ENCODE results near the gene NEBL. TPM values are rescaled to one million over a fixed set of nuclear protein-coding genes. Genes with fewer than 3 reads are reported as not detected.

The NEBL gene
- total RNA-seq, 1 experiment from 2014 or later: 32.3 TPM

DNA sequence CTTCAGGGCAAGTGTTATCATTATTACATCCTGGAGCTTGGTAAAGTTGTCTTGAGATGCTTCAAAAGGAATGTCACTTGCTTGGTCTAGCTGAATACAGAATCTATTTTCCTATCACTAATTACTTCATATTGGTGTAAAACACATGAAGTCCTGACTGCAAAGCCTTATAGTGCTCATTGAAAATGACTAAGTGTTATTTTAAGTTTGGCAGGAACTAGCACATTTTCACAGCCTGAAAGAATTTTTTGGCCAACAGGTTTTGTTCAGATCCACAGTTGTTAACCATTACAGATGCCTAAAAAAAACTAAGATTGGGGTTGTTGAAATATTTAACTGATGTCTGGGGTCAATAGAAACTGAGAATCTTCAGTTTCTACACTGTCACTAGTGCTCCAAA is 149.3 kb downstream of the NEBL start:
- H3K36me3 ChIP-seq (ENCODE audit: control insufficient read depth, insufficient read depth, low read length): no peaks in the 10 kb centered on the region
- POLR2A ChIA-PET: no interaction called here
- CTCF ChIA-PET: no interaction called here
- no peaks in the 10 kb centered on the region for H3K9me3 ChIP-seq (ENCODE audit: control insufficient read depth, insufficient read depth, low read depth, low read length)
- DNase-seq (ENCODE audit: low read depth, low spot score): no peak
- no peak for ATAC-seq
- intact Hi-C loops (cut with micrococcal nuclease; ENCODE audit: unreplicated experiment): no loop called here
- no TSS peak for BruUV-seq (replicated peaks)
- H3K27me3 ChIP-seq (ENCODE audit: control insufficient read depth, insufficient read depth, low read length): no peaks in the 10 kb centered on the region; the same call in 1 of the 2 replicates
- H3K4me3 ChIP-seq (ENCODE audit: low read depth in 2 of 2, low read length in 2 of 2): no peak overlapping the region
- in situ Hi-C loops (cut with HindIII; ENCODE audit: low pct_unique_long_range_greater_than_20kb, low sequenced_read_pairs): no loop called here
- no peak overlapping the region for H3K27ac ChIP-seq (ENCODE audit: low read length)
- H3K4me1 ChIP-seq (ENCODE audit: control insufficient read depth, insufficient read depth, low read length): no peaks in the 10 kb centered on the region
- TF ChIP-seq SIN3A (IDR thresholded peaks at IDR 0.05; ENCODE audit: borderline replicate concordance, insufficient read depth, low read depth, low read length): no peak
- TF ChIP-seq, protein P1, sequence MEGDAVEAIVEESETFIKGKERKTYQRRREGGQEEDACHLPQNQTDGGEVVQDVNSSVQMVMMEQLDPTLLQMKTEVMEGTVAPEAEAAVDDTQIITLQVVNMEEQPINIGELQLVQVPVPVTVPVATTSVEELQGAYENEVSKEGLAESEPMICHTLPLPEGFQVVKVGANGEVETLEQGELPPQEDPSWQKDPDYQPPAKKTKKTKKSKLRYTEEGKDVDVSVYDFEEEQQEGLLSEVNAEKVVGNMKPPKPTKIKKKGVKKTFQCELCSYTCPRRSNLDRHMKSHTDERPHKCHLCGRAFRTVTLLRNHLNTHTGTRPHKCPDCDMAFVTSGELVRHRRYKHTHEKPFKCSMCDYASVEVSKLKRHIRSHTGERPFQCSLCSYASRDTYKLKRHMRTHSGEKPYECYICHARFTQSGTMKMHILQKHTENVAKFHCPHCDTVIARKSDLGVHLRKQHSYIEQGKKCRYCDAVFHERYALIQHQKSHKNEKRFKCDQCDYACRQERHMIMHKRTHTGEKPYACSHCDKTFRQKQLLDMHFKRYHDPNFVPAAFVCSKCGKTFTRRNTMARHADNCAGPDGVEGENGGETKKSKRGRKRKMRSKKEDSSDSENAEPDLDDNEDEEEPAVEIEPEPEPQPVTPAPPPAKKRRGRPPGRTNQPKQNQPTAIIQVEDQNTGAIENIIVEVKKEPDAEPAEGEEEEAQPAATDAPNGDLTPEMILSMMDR (IDR thresholded peaks at IDR 0.05): no peak
- TF ChIP-seq TCF7L2 (IDR thresholded peaks at IDR 0.05; ENCODE audit: low read depth, low read length): no peak
- TF ChIP-seq POLR2AphosphoS5 (IDR thresholded peaks at IDR 0.05; ENCODE audit: low read depth, low read length): no peak
- TF ChIP-seq, protein P2, sequence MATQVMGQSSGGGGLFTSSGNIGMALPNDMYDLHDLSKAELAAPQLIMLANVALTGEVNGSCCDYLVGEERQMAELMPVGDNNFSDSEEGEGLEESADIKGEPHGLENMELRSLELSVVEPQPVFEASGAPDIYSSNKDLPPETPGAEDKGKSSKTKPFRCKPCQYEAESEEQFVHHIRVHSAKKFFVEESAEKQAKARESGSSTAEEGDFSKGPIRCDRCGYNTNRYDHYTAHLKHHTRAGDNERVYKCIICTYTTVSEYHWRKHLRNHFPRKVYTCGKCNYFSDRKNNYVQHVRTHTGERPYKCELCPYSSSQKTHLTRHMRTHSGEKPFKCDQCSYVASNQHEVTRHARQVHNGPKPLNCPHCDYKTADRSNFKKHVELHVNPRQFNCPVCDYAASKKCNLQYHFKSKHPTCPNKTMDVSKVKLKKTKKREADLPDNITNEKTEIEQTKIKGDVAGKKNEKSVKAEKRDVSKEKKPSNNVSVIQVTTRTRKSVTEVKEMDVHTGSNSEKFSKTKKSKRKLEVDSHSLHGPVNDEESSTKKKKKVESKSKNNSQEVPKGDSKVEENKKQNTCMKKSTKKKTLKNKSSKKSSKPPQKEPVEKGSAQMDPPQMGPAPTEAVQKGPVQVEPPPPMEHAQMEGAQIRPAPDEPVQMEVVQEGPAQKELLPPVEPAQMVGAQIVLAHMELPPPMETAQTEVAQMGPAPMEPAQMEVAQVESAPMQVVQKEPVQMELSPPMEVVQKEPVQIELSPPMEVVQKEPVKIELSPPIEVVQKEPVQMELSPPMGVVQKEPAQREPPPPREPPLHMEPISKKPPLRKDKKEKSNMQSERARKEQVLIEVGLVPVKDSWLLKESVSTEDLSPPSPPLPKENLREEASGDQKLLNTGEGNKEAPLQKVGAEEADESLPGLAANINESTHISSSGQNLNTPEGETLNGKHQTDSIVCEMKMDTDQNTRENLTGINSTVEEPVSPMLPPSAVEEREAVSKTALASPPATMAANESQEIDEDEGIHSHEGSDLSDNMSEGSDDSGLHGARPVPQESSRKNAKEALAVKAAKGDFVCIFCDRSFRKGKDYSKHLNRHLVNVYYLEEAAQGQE (IDR thresholded peaks at IDR 0.05; ENCODE audit: insufficient read depth in 1 of 2, low read depth in 2 of 2, low read length in 1 of 2): no peak

DNA sequence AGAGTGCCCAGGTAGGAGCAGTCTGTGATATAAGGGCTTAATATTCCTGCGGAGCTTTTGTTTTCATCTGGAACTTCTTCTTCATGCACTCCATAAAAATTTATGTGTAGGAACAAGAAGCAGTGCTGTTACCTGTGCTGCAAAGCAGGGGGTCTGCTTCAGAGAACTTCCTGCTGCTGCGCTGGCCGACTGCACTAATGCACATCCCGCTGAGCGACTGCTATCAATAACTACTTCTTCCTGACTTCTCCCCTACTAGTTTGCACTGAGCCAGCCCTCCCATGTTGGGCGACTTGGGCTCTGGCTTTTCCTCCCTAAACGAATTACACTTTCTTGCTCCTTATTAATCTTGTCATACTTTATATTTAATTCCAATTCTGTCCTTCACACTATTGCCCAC is 150.3 kb downstream of the NEBL start:
- Histone ChIP-seq H3K36me3 (ENCODE audit: control insufficient read depth, insufficient read depth, low read length) (no peaks in the 10 kb centered on the region), H3K4me1 (ENCODE audit: control insufficient read depth, insufficient read depth, low read length) (no peaks in the 10 kb centered on the region), H3K4me3 (ENCODE audit: low read depth in 2 of 2, low read length in 2 of 2) (no peak overlapping the region), H3K27ac (ENCODE audit: low read length) (no peak overlapping the region), H3K27me3 (ENCODE audit: control insufficient read depth, insufficient read depth, low read length) (no peaks in the 10 kb centered on the region; the same call in 1 of the 2 replicates), H3K9me3 (ENCODE audit: control insufficient read depth, insufficient read depth, low read depth, low read length) (no peaks in the 10 kb centered on the region)
- POLR2A ChIA-PET: no interaction called here
- in situ Hi-C loops (cut with HindIII; ENCODE audit: low pct_unique_long_range_greater_than_20kb, low sequenced_read_pairs): no loop called here
- TF ChIP-seq, protein P2 (IDR thresholded peaks at IDR 0.05; ENCODE audit: insufficient read depth in 1 of 2, low read depth in 2 of 2, low read length in 1 of 2): no peak
- no peak for TF ChIP-seq TCF7L2 (IDR thresholded peaks at IDR 0.05; ENCODE audit: low read depth, low read length)
- no peak for TF ChIP-seq POLR2AphosphoS5 (IDR thresholded peaks at IDR 0.05; ENCODE audit: low read depth, low read length)
- TF ChIP-seq SIN3A (IDR thresholded peaks at IDR 0.05; ENCODE audit: borderline replicate concordance, insufficient read depth, low read depth, low read length): no peak
- TF ChIP-seq, protein P1 (IDR thresholded peaks at IDR 0.05): no peak
- DNase-seq (ENCODE audit: low read depth, low spot score) (no peak), ATAC-seq (no peak)
- no TSS peak for BruUV-seq (replicated peaks)
- intact Hi-C loops (cut with micrococcal nuclease; ENCODE audit: unreplicated experiment): no loop called here
- CTCF ChIA-PET: no interaction called here

All from Panc1 (cell line).